HG03095 (cell line): ENCODE results near the gene API5.
"Not testable (repeated sequence)": the region's sequence is repeated elsewhere in the genome, so short reads cannot be mapped to it uniquely, and the experiment has no call there.

Source experiments
- ATAC-seq: cut with Tn5 transposase; IDR thresholded peaks from one replicate; pipeline ENCODE4 v1.9.1; 2021; ENCODE audit warnings: moderate library complexity; ENCODE audit not compliant: unreplicated experiment

Gene API5

GRCh38 chr11:43311791-43312607 is at the start of gene API5:
Gene API5 (plus strand): TSS chr11:43311996. CDS start chr11:43312128, 132 bp downstream.
- peak; percentile 98 for ATAC-seq

GRCh38 chr11:43267856-43268580 is 43.8 kb upstream of the API5 start:
- no peak for ATAC-seq

GRCh38 chr11:43268786-43269185 is 43.0 kb upstream of the API5 start:
- ATAC-seq = no peak

- no peak for ATAC-seq
These were observed 42.4 kb upstream of the API5 start for GRCh38 chr11:43269254-43269918.

- no peak for ATAC-seq
These were observed 41.3 kb upstream of the API5 start for GRCh38 chr11:43270468-43270867.

- no peak for ATAC-seq
These were observed 33.4 kb upstream of the API5 start for GRCh38 chr11:43278193-43278956.

GRCh38 chr11:43282607-43283440 is 29.0 kb upstream of the API5 start:
- peak; percentile 79 for ATAC-seq

GRCh38 chr11:43285826-43286225 is 26.0 kb upstream of the API5 start:
- ATAC-seq = no peak

- ATAC-seq = no peak
These were observed 22.4 kb upstream of the API5 start for GRCh38 chr11:43289368-43289767.

GRCh38 chr11:43298397-43298796 is 13.4 kb upstream of the API5 start:
- no peak for ATAC-seq

- ATAC-seq = no peak
These were observed 4.2 kb downstream of the API5 start for GRCh38 chr11:43315966-43316365.

GRCh38 chr11:43316451-43316850 is 4.7 kb downstream of the API5 start:
- no peak for ATAC-seq

- no peak for ATAC-seq
These were observed 16.2 kb downstream of the API5 start for GRCh38 chr11:43327987-43328386.

GRCh38 chr11:43328482-43328881 is 16.7 kb downstream of the API5 start:
- no peak for ATAC-seq

- ATAC-seq = no peak
These were observed 29.4 kb downstream of the API5 start for GRCh38 chr11:43341159-43341558.

- not testable (repeated sequence) for ATAC-seq
These were observed 39.6 kb downstream of the API5 start for GRCh38 chr11:43351426-43351825.

GRCh38 chr11:43354311-43354710 is 42.5 kb downstream of the API5 start:
- ATAC-seq = no peak

GRCh38 chr11:43356336-43356735 is 44.5 kb downstream of the API5 start:
- no peak for ATAC-seq

GRCh38 chr11:43358279-43358800 is 46.5 kb downstream of the API5 start:
- no peak for ATAC-seq
